ENCODE results near the gene ANKRD63.

ANKRD63 gene

GRCh38 chr15:40282869-40283614 lies at the start of gene ANKRD63:
Gene ANKRD63, minus strand, starts transcription at chr15:40283064. Its CDS starts 478 bp downstream, at chr15:40282586.
- DNase-seq: no peak

GRCh38 chr15:40332113-40332781 lies 49.4 kb upstream of the ANKRD63 start:
- no peak for DNase-seq

- no peak for DNase-seq
These were observed 48.8 kb upstream of the ANKRD63 start for GRCh38 chr15:40331637-40332036.

- no peak for DNase-seq
These were observed 48.2 kb upstream of the ANKRD63 start for GRCh38 chr15:40331026-40331425.

- DNase-seq: no peak
These were observed 47.5 kb upstream of the ANKRD63 start for GRCh38 chr15:40330368-40330836.

GRCh38 chr15:40329804-40330203 lies 46.9 kb upstream of the ANKRD63 start:
- DNase-seq: no peak

- no peak for DNase-seq
These were observed 45.9 kb upstream of the ANKRD63 start for GRCh38 chr15:40328751-40329150.

- no peak for DNase-seq
These were observed 45.3 kb upstream of the ANKRD63 start for GRCh38 chr15:40328176-40328575.

- DNase-seq: no peak
These were observed 44.6 kb upstream of the ANKRD63 start for GRCh38 chr15:40327457-40327856.

- no peak for DNase-seq
These were observed 42.8 kb upstream of the ANKRD63 start for GRCh38 chr15:40325700-40326099.

GRCh38 chr15:40325188-40325587 lies 42.3 kb upstream of the ANKRD63 start:
- no peak for DNase-seq

GRCh38 chr15:40323953-40324937 lies 41.4 kb upstream of the ANKRD63 start:
- no peak for DNase-seq

GRCh38 chr15:40323239-40323952 lies 40.5 kb upstream of the ANKRD63 start, which contains the start of gene INAFM2:
Gene INAFM2, plus strand, starts transcription at chr15:40323692. Its CDS starts 364 bp downstream, at chr15:40324056.
- DNase-seq: peak; percentile 68

GRCh38 chr15:40322531-40323238 lies 39.8 kb upstream of the ANKRD63 start:
- DNase-seq: no peak

GRCh38 chr15:40320931-40321371 lies 38.1 kb upstream of the ANKRD63 start:
- no peak for DNase-seq

GRCh38 chr15:40320409-40320808 lies 37.5 kb upstream of the ANKRD63 start:
- no peak for DNase-seq

- DNase-seq: no peak
These were observed 34.7 kb upstream of the ANKRD63 start for GRCh38 chr15:40317580-40317979.

- DNase-seq: no peak
These were observed 34.1 kb upstream of the ANKRD63 start for GRCh38 chr15:40316931-40317330.

GRCh38 chr15:40314723-40315276 lies 31.9 kb upstream of the ANKRD63 start:
- peak; percentile 81 for DNase-seq

GRCh38 chr15:40313531-40314398 lies 30.9 kb upstream of the ANKRD63 start:
- no peak for DNase-seq
